Smooth muscle cell (in vitro differentiated cells): ENCODE measurements around the gene WNT11. TPM values are rescaled to one million over a fixed set of nuclear protein-coding genes. Genes with fewer than 3 reads are reported as not detected.

Experiments
- DNase-seq: peaks from one replicate; lab custom pipeline; 2025; ENCODE audit not compliant: unreplicated experiment; lab: John Stamatoyannopoulos, UW
- H2AFZ ChIP-seq: fragments of 200-600 bp; sonication (generic); 2 replicates; pipeline ENCODE4 v1.6.0; 2016; ENCODE audit warnings: antibody characterized with exemption, low read depth, mild to moderate bottlenecking
- H3F3A ChIP-seq: fragments of 200-600 bp; sonication (generic); 2 replicates; pipeline ENCODE4 v1.6.0; 2017; ENCODE audit warnings: antibody characterized with exemption, low read depth
- H3K27ac ChIP-seq: fragments of 200-600 bp; sonication (generic); 2 replicates; pipeline ENCODE4 v1.5.1; 2016; ENCODE audit warnings: low read depth, mild to moderate bottlenecking
- H3K27me3 ChIP-seq: fragments of 200-600 bp; sonication (generic); 2 replicates; pipeline ENCODE4 v1.6.1; 2016; ENCODE audit warnings: low read depth, mild to moderate bottlenecking
- H3K36me3 ChIP-seq: fragments of 200-600 bp; sonication (generic); 2 replicates; pipeline ENCODE4 v1.5.1; 2016; ENCODE audit warnings: low read depth
- H3K4me1 ChIP-seq: fragments of 200-600 bp; sonication (generic); 2 replicates; pipeline ENCODE4 v1.5.1; 2016; ENCODE audit warnings: low read depth
- H3K4me2 ChIP-seq: fragments of 200-600 bp; sonication (generic); 2 replicates; pipeline ENCODE4 v1.6.0; 2016; ENCODE audit warnings: mild to moderate bottlenecking
- H3K4me3 ChIP-seq: fragments of 200-600 bp; sonication (generic); 2 replicates; pipeline ENCODE4 v1.5.1; 2016; ENCODE audit warnings: mild to moderate bottlenecking
- H3K79me2 ChIP-seq: fragments of 200-600 bp; sonication (generic); 2 replicates; pipeline ENCODE4 v1.6.0; 2016; ENCODE audit warnings: low read depth, mild to moderate bottlenecking
- H3K9ac ChIP-seq: fragments of 200-600 bp; sonication (generic); 2 replicates; pipeline ENCODE4 v1.6.0; 2016; ENCODE audit warnings: low read depth
- H3K9me3 ChIP-seq: fragments of 200-600 bp; sonication (generic); replicated peaks from 2 replicates; pipeline ENCODE4 v1.5.1; 2016; ENCODE audit warnings: low read depth
- H4K20me1 ChIP-seq: fragments of 200-600 bp; sonication (generic); 2 replicates; pipeline ENCODE4 v1.6.0; 2016; ENCODE audit warnings: low read depth
- WGBS: methylation state at CpG from one replicate; pipeline ENCODE4 v1.1.7; 2016; ENCODE audit warnings: low lambda C conversion rate; 5-methylcytosine and 5-hydroxymethylcytosine counted together
- polyA plus RNA-seq: library from polyadenylated mRNA; unstranded; fragments of >200 nt; fragmentation: Nextera tagmentation; extraction: Ambion mirVana; gene quantifications from 2 replicates; pipeline ENCODE4 v1.2.1, GENCODE V29; 2016
- total RNA-seq: library from RNA; depleted of rRNA; stranded (reverse); fragments of >200 nt; gene quantifications from 2 replicates; pipeline ENCODE4 v1.2.3, GENCODE V29; 2014
- TF ChIP-seq, protein P1 (sequence below): fragments of 200-600 bp; sonication (generic); IDR thresholded peaks from 2 replicates; pipeline ENCODE4 v1.5.1; 2017; ENCODE audit warnings: borderline replicate concordance, mild to moderate bottlenecking, antibody characterized with exemption; ENCODE audit not compliant: insufficient read depth, poor library complexity, severe bottlenecking

The WNT11 gene
- total and polyA plus RNA-seq, 2 experiments from 2014 or later: 12.1 to 13.5 TPM

DNA sequence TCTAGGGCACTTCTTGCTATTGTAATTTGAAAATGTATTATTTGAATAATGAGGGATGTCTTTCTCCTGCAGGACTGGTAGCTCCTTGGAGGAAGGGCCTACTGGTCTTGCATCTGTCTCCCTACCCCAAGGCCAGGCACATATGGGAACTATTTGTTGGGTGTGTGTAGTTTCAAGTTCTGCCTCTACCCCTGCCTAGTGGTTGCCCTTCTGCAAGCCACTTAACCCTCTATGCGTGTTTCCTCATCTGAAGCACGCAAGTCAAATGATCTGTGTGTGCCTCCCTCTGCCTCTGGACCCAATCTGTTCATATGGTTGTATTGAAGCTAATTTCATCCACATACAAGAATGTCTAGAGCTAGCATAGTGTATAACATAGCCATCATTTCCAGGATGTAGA is 67.0 kb downstream of the WNT11 start:
- DNase-seq: no peak
- WGBS: 98% methylated on average over 2 of the region's 2 CpGs

More for the DNA sequence above, 67.0 kb downstream of the WNT11 start:
- no peak overlapping the region for H3K9ac ChIP-seq
- H3K4me3 ChIP-seq: no peak overlapping the region
- H3K27ac ChIP-seq: no peak overlapping the region
- H3K27me3 ChIP-seq: no peaks in the 10 kb centered on the region
- no peak overlapping the region for H3K4me2 ChIP-seq
- H4K20me1 ChIP-seq: no peaks in the 10 kb centered on the region
- no peaks in the 10 kb centered on the region for H3K79me2 ChIP-seq
- H2AFZ ChIP-seq: no peak overlapping the region
- no peaks in the 10 kb centered on the region for H3F3A ChIP-seq
- H3K9me3 ChIP-seq: no peaks in the 10 kb centered on the region
- no peaks in the 10 kb centered on the region for H3K36me3 ChIP-seq
- no peaks in the 10 kb centered on the region for H3K4me1 ChIP-seq
- TF ChIP-seq, protein P1, sequence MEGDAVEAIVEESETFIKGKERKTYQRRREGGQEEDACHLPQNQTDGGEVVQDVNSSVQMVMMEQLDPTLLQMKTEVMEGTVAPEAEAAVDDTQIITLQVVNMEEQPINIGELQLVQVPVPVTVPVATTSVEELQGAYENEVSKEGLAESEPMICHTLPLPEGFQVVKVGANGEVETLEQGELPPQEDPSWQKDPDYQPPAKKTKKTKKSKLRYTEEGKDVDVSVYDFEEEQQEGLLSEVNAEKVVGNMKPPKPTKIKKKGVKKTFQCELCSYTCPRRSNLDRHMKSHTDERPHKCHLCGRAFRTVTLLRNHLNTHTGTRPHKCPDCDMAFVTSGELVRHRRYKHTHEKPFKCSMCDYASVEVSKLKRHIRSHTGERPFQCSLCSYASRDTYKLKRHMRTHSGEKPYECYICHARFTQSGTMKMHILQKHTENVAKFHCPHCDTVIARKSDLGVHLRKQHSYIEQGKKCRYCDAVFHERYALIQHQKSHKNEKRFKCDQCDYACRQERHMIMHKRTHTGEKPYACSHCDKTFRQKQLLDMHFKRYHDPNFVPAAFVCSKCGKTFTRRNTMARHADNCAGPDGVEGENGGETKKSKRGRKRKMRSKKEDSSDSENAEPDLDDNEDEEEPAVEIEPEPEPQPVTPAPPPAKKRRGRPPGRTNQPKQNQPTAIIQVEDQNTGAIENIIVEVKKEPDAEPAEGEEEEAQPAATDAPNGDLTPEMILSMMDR: no peak

Other genes with a start within 250 kb of the WNT11 start
- 49.1 and 55.0 TPM in 2 replicates for gene THAP12, start 174.6 kb upstream of the WNT11 start, total RNA-seq
- gene THAP12, start 174.6 kb upstream of the WNT11 start, polyA plus RNA-seq: 17.2 and 22.6 TPM in 2 replicates
- 1.2 and 3.1 TPM in 2 replicates for gene GVQW3, start 174.8 kb upstream of the WNT11 start, total RNA-seq
- 1.9 and 2.8 TPM in 2 replicates for gene GVQW3, start 174.8 kb upstream of the WNT11 start, polyA plus RNA-seq
- gene EMSY, start 238.5 kb upstream of the WNT11 start, total RNA-seq: 26.0 and 73.3 TPM in 2 replicates
- gene EMSY, start 238.5 kb upstream of the WNT11 start, polyA plus RNA-seq: 11.5 and 14.5 TPM in 2 replicates